ENCODE measurements around the gene APLF.

APLF gene

GRCh38 chr2:68428746-68429145, 38.6 kb upstream of the APLF start:
- H3K27ac ChIP-seq = peak overlapping the region; percentile 84
- H3K36me3 ChIP-seq = no peaks in the 10 kb centered on the region
- no peaks in the 10 kb centered on the region for H3K9me3 ChIP-seq
- H3K4me1 ChIP-seq (ENCODE audit: control insufficient read depth in 1 of 2, insufficient read depth in 1 of 2, low read depth in 1 of 2, low read length in 1 of 2) = peaks cover 51 to 60% of the 10 kb centered on the region in 2 experiments
- H3K27me3 ChIP-seq = no peaks in the 10 kb centered on the region
- no peak for TF ChIP-seq CTCF (IDR thresholded peaks at IDR 0.05)
- no peak overlapping the region for H3K4me3 ChIP-seq (ENCODE audit: low read depth in 1 of 2, low read length in 1 of 2)

- Histone ChIP-seq H3K27me3 (no peaks in the 10 kb centered on the region), H3K4me3 (ENCODE audit: low read depth in 1 of 2, low read length in 1 of 2) (no peak overlapping the region), H3K36me3 (no peaks in the 10 kb centered on the region), H3K4me1 (ENCODE audit: control insufficient read depth in 1 of 2, insufficient read depth in 1 of 2, low read depth in 1 of 2, low read length in 1 of 2) (peaks cover 45 to 54% of the 10 kb centered on the region in 2 experiments), H3K27ac (no peak overlapping the region), H3K9me3 (no peaks in the 10 kb centered on the region)
- TF ChIP-seq CTCF (IDR thresholded peaks at IDR 0.05) = no peak
Observed at GRCh38 chr2:68429311-68429826, 38.0 kb upstream of the APLF start.

- TF ChIP-seq CTCF (IDR thresholded peaks at IDR 0.05) = no peak
- no peaks in the 10 kb centered on the region for H3K36me3 ChIP-seq
- H3K4me3 ChIP-seq (ENCODE audit: low read depth in 1 of 2, low read length in 1 of 2) = no peak overlapping the region
- H3K4me1 ChIP-seq (ENCODE audit: control insufficient read depth in 1 of 2, insufficient read depth in 1 of 2, low read depth in 1 of 2, low read length in 1 of 2) = peaks cover 24 to 42% of the 10 kb centered on the region in 2 experiments
- no peak overlapping the region for H3K27ac ChIP-seq
- no peaks in the 10 kb centered on the region for H3K9me3 ChIP-seq
- H3K27me3 ChIP-seq = no peaks in the 10 kb centered on the region
Observed at GRCh38 chr2:68431316-68431972, 35.9 kb upstream of the APLF start.

DNA sequence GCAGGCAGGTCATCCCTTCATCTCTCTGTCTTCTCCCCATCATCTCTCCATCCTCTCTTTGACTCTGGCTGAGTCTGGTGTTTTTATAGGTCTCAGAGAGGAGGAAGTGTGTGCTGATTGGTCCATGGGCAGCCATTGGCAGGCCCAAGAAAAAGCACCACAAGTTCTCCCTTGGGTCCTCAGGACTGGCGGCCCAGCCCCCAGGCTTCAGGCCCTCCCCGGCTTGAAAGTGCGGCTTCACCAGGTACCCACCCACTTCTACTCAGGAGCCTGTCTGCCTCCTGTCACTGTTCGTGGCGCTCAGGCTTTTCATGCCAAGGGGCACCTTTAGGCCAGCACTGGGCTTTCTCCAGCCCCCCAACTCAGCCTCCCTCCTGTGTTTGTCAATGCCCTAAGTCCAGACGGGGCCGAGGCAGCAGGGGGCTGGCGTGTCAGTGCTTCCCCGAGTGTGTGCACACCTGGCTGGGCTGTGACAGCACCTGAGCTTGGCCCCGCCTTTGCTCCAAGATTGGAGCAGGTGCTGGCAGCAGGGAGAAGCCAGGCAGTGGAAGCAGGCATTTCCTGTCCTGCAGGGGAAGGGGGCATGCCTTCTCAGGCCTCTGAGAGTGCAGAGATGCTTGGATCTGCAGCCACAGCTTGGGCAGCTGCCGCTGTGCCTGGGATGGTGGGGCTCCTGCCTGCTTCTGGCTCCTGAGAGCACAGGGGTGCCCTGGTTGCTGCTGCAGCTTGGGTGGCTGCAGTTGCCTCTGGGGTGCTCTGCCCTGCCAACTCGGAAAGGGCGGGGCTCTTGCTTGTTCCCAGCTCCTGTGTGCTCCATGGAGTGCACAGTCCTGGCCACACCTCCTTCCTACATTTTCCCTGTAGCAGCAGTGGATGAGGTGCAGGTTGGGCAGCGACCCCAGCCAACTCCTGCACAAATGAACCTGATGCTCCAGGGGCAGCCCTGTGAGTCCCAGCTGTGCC, 34.4 kb upstream of the APLF start:
- H3K36me3 ChIP-seq = no peaks in the 10 kb centered on the region
- no peaks in the 10 kb centered on the region for H3K9me3 ChIP-seq
- H3K4me1 ChIP-seq (ENCODE audit: control insufficient read depth in 1 of 2, insufficient read depth in 1 of 2, low read depth in 1 of 2, low read length in 1 of 2) = peaks cover 9 to 27% of the 10 kb centered on the region in 2 experiments
- H3K27me3 ChIP-seq = no peaks in the 10 kb centered on the region
- H3K4me3 ChIP-seq (ENCODE audit: low read depth in 1 of 2, low read length in 1 of 2) = no peak overlapping the region
- TF ChIP-seq CTCF (IDR thresholded peaks at IDR 0.05) = no peak
- H3K27ac ChIP-seq = no peak overlapping the region

GRCh38 chr2:68434981-68435380, 32.4 kb upstream of the APLF start:
- no peak overlapping the region for H3K4me3 ChIP-seq (ENCODE audit: low read depth in 1 of 2, low read length in 1 of 2)
- no peaks in the 10 kb centered on the region for H3K36me3 ChIP-seq
- H3K9me3 ChIP-seq = no peaks in the 10 kb centered on the region
- TF ChIP-seq CTCF (IDR thresholded peaks at IDR 0.05) = no peak
- peaks cover 7 to 17% of the 10 kb centered on the region in 2 experiments for H3K4me1 ChIP-seq (ENCODE audit: control insufficient read depth in 1 of 2, insufficient read depth in 1 of 2, low read depth in 1 of 2, low read length in 1 of 2)
- no peaks in the 10 kb centered on the region for H3K27me3 ChIP-seq
- H3K27ac ChIP-seq = peak overlapping the region; percentile 47
